GM06990 (cell line): Measurements from ENCODE around the gene SORBS1.

Experiments
- DNase-seq: peaks from one replicate; pipeline ENCODE4 v3.0.0-alpha.2; 2011; ENCODE audit not compliant: insufficient read length; ENCODE audit errors: extremely low read depth
- H3K27me3 ChIP-seq: replicated peaks from 2 replicates; pipeline ENCODE4 v1.6.0; 2011; ENCODE audit warnings: low read length; ENCODE audit not compliant: control insufficient read depth, insufficient read depth
- H3K36me3 ChIP-seq: 2 replicates; pipeline ENCODE4 v1.5.1; 2011; ENCODE audit warnings: low read length; ENCODE audit not compliant: control insufficient read depth, insufficient read depth
- H3K4me3 ChIP-seq: replicated peaks from 2 replicates; pipeline ENCODE4 v1.5.1; 2011; ENCODE audit warnings: low read depth, mild to moderate bottlenecking, control low read depth, low read length
- TF ChIP-seq, protein P1 (sequence below): IDR thresholded peaks from 2 replicates; pipeline ENCODE4 v1.5.1; 2011; ENCODE audit warnings: low read length, control low read depth, mild to moderate bottlenecking, inconsistent platforms; ENCODE audit not compliant: insufficient read depth, poor library complexity, severe bottlenecking

The SORBS1 gene

GRCh38 chr10:95331596-95332130 lies 229.5 kb downstream of the SORBS1 start:
- TF ChIP-seq, protein P1, sequence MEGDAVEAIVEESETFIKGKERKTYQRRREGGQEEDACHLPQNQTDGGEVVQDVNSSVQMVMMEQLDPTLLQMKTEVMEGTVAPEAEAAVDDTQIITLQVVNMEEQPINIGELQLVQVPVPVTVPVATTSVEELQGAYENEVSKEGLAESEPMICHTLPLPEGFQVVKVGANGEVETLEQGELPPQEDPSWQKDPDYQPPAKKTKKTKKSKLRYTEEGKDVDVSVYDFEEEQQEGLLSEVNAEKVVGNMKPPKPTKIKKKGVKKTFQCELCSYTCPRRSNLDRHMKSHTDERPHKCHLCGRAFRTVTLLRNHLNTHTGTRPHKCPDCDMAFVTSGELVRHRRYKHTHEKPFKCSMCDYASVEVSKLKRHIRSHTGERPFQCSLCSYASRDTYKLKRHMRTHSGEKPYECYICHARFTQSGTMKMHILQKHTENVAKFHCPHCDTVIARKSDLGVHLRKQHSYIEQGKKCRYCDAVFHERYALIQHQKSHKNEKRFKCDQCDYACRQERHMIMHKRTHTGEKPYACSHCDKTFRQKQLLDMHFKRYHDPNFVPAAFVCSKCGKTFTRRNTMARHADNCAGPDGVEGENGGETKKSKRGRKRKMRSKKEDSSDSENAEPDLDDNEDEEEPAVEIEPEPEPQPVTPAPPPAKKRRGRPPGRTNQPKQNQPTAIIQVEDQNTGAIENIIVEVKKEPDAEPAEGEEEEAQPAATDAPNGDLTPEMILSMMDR = no peak
- no peaks in the 10 kb centered on the region for H3K27me3 ChIP-seq
- no peak for DNase-seq
- no peak overlapping the region for H3K4me3 ChIP-seq
- H3K36me3 ChIP-seq = no peaks in the 10 kb centered on the region

- H3K4me3 ChIP-seq = no peak overlapping the region
- no peaks in the 10 kb centered on the region for H3K27me3 ChIP-seq
- H3K36me3 ChIP-seq = no peaks in the 10 kb centered on the region
- DNase-seq = no peak
- TF ChIP-seq, protein P1 = no peak
Observed at GRCh38 chr10:95330966-95331453, 230.2 kb downstream of the SORBS1 start.

DNA sequence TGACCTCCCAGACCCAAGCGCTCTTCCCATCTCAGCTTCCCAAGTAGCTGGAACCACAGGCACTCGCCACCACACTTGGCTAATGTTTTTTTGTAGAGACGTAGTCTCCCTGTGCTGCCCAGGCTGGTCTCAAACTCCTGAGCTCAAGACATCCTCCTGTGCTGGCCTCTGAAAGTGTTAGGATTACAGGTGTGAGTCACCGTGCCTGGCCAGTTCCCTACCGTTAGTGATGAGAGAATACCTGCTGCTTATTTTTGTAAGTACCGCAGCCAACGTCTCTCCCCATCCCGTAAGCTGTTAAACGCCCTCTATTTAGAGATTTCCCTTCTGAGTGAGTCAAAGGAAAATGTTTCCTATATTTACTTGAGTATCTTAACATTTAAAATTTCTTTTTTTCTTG lies 231.9 kb downstream of the SORBS1 start:
- Histone ChIP-seq H3K27me3 (no peaks in the 10 kb centered on the region), H3K36me3 (no peaks in the 10 kb centered on the region), H3K4me3 (no peak overlapping the region)
- DNase-seq = no peak
- TF ChIP-seq, protein P1 = no peak

DNA sequence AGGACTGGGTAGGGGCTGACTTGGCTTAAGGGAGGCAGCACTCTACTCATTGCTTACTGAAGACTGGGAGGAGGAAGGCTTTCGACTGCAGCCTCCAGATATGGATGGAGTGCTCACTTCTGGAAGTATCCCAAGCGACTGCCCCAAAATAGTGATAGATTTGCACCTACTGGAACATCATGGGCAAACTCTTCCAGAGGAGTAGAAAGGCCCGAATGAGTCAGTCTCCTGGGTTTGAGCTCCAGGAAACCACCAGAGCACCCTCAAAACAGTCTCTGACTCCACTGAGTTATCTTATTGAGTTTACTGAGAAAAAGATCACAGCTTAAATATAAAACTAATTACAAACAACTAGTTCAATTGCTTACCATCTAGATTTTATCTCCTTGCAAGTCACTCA lies 233.2 kb downstream of the SORBS1 start:
- Histone ChIP-seq H3K27me3 (no peaks in the 10 kb centered on the region), H3K36me3 (no peaks in the 10 kb centered on the region), H3K4me3 (no peak overlapping the region)
- DNase-seq = no peak
- TF ChIP-seq, protein P1 = no peak

- TF ChIP-seq, protein P1 = no peak
- H3K4me3 ChIP-seq = no peak overlapping the region
- no peak for DNase-seq
- H3K27me3 ChIP-seq = no peaks in the 10 kb centered on the region
- no peaks in the 10 kb centered on the region for H3K36me3 ChIP-seq
Observed at GRCh38 chr10:95327367-95327766, 233.8 kb downstream of the SORBS1 start.

- DNase-seq = no peak
- no peak overlapping the region for H3K4me3 ChIP-seq
- H3K27me3 ChIP-seq = no peaks in the 10 kb centered on the region
- TF ChIP-seq, protein P1 = no peak
- no peaks in the 10 kb centered on the region for H3K36me3 ChIP-seq
Observed at GRCh38 chr10:95326396-95326795, 234.8 kb downstream of the SORBS1 start.
